HG03060 (cell line): Measurements from ENCODE around the gene KAZN.

Experiments
- ATAC-seq: cut with Tn5 transposase; IDR thresholded peaks from one replicate; pipeline ENCODE4 v1.9.1; 2021; ENCODE audit warnings: low read depth, moderate number of reproducible peaks; ENCODE audit not compliant: unreplicated experiment

KAZN gene

GRCh38 chr1:15089258-15089992, 490.9 kb downstream of the KAZN start:
- ATAC-seq, result no peak

GRCh38 chr1:15090373-15090772, 491.9 kb downstream of the KAZN start:
- no peak for ATAC-seq

GRCh38 chr1:15094056-15094455, 495.6 kb downstream of the KAZN start:
- ATAC-seq, result no peak

- no peak for ATAC-seq
Observed at GRCh38 chr1:15094719-15095495, 496.4 kb downstream of the KAZN start.

DNA sequence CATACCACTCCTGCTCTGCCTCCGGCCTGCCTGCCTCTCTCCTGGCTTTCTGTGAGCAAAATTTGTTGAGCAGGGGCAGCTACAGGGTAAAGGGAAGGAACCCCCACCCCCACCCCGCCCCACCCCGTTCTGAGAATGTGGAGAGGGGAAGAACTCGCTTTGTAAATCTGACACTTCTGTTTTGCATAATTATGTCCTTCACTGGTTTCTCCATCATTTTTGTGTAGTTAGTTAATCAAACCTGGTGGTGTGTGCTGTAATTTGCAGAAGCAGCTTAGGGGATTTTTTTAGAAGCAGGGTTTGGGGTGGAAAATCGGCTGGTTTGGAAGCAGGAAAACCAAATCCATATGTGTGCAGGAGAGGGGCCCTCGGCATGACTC, 497.0 kb downstream of the KAZN start:
- no peak for ATAC-seq

GRCh38 chr1:15096293-15096692, 497.8 kb downstream of the KAZN start:
- no peak for ATAC-seq

DNA sequence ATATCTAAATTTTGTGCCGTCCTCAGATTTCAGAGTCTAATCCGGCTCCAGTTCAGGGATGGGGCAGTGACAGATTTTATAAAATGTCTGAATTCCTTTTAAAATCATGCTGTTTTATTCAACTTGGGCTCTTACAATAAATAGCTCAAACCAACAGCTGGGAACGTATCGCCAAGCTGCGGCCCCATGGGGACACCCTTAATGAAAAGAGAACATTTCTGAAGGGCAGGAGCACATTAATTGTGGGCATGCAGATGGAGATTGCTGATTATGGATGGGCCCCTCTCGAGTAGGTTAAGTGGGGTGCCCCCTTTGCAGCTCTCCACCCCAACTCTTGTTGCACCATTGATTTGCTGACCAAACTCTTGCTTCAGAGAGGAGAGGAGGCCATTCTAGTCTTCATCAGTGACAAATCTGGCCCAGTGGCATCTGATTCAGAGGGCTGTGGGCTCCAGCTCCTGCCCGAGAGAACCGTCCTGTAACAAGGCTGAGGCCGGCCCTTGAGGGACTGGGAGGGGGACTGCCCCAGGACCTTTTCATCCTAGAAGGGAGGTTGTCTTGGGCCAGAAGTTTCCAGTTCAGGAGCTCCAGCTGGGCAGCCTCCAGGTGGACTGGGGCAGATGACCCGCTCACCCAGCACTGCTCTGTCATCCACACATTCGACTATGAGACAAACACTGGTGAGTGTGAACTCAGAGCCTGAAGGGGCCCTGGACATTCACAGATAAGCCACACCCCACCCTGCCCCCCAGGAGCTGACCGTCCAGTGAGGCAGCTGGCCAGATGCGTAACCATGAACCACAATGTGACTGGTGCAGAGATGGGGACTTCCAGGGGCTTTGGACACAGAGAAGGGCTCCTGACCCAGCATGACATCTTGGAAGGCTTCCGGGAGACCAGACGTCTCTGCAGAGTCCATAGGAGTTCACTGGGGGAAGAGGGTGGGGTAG, 500.0 kb downstream of the KAZN start:
- ATAC-seq, result no peak

DNA sequence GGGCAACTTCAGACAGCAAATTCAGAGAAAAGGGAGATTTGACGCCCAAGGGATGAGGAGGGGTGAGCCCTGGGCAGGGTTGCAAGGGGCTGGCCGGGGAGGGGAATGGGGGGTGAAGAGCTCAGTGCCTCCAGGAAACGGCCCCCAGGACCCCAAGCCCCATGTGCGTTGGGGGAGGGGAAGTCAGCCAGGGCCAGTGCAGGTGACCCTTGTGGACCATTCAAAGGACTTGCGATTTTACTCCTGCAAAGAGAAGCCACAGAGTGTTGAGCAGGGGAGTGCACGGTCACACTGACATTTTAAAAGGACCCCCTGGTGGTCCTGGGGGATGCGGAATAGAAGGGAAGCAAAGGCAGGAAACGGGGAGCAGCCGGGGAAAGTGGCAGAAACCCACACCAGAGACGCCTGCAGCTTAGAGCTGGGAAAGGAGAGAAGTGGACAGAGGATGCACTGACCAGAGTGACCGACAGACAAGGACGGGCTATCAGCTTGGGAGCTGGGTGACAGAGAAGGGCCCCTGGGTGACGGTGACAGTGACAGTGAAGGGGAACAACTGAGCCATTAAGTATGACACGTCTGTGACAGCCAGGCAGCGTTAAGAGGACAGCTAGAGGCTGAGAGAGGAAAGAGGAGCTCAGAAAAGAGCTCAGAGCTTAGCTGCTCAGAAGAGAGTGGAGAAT, 501.1 kb downstream of the KAZN start:
- ATAC-seq, result no peak

- no peak for ATAC-seq
Observed at GRCh38 chr1:15100121-15100879, 501.8 kb downstream of the KAZN start.

DNA sequence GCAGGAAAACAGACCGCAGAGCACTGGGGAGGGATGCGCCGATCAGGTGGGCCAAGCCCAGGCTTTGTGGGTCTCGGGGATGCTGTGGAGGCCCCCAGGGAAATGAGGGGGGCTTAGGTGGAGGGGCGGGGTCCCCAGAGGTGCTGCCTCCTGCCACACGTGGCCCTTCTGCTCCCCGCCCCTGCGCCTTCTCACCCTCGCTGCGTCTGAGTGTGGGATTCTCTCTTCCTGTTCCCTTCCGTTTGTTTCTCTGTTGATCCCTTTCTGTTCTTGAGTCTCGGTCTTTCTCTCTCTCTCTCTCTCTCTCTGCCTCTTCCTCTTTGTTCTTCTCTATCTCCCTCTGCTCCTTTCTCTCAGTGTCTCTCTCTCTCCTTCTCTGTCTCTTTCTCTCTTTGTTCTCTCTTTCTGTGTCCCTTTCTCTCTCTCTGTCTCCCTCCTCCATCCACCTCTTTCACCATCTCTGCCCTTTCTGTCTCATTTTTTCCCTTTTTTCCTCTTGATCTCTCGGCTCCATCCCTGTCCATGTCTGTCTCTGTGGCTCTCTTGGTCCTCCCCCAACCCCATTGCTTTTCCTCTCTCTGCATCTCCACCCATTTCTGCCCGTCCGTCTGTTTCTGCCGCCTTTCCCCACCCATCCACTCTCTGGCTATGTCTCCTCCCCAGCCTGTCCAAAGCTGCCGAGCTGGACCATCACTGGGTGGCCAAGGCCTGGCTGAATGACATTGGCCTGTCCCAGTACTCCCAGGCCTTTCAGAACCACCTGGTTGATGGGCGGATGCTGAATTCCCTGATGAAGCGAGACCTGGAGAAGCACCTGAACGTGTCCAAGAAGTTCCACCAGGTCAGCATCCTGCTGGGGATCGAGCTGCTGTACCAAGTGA, 502.6 kb downstream of the KAZN start:
- ATAC-seq, result no peak

DNA sequence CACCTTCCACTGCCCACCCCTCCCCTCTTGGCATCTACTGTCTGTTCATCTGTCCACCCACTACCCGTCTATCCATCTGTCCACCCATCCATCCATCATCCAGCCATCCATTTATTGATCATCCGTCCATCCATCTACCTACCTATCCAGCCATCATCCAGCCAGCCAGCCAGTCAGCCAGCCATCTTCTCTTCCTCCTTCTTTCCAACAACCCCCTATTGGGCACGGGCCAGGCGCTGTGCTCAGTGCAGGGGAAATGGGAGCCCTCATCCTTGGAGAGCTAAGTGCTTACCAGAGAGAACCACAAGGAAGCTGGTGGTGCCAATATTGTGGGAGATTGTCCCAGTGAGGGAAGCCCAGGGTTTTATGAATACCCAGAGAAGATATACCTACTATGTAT, 503.3 kb downstream of the KAZN start:
- ATAC-seq, result no peak

GRCh38 chr1:15102646-15103045, 504.2 kb downstream of the KAZN start:
- ATAC-seq, result no peak

- ATAC-seq, result no peak
Observed at GRCh38 chr1:15103211-15103610, 504.7 kb downstream of the KAZN start.

DNA sequence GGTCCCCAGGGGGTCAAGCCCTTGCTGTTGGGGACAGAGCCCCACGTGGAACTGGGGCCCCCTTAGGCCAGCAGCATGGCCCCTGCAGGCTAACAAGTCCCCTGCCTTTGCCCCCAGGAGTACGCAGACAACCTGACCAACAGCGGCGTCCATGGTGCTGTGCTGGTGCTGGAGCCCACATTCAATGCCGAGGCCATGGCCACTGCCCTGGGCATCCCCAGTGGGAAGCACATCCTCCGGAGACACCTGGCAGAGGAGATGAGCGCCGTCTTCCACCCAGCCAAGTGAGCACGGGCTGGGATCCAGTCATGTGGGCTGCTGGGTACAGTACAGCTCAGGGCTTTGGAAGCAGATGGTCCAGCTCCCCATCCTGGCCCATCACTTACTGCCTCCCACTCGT, 505.4 kb downstream of the KAZN start:
- no peak for ATAC-seq

DNA sequence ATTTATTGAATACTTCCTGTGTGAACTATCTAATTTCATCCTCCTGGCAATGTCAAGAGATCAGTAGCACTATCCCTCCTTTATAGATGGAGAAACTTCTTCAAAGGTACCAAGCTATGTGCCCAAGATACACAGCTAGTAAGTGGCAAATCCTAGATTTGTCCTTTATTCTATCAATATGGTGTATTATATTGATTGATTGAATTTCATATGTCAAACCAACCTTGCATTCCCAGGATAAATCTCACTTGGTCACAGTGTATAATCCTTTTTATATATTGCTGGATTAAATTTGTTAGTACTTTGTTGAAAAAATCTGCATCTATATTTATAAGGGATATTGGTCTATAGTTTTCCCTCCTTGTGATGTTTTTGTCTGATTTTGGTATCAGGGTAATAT, 506.3 kb downstream of the KAZN start:
- no peak for ATAC-seq

DNA sequence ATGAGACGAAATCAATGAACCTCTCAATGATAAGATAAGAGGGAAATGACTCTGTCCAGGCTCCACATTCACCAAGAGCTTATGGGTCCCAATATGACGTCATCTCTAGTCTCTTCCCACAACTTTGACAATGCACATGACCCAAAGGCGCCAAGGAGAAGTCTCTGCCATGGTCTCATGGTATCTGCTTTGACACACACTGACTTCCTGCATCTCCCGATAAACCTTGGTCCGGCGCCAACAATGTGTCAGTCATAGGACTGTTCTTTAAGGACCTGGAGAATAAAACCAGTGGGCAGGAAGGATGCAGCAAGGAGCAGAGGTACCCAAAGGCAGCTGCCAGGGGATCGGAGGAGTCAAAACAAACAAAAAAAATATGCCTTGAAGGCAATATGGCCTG, 508.1 kb downstream of the KAZN start:
- ATAC-seq, result no peak

GRCh38 chr1:15107058-15107687, 508.7 kb downstream of the KAZN start:
- no peak for ATAC-seq

DNA sequence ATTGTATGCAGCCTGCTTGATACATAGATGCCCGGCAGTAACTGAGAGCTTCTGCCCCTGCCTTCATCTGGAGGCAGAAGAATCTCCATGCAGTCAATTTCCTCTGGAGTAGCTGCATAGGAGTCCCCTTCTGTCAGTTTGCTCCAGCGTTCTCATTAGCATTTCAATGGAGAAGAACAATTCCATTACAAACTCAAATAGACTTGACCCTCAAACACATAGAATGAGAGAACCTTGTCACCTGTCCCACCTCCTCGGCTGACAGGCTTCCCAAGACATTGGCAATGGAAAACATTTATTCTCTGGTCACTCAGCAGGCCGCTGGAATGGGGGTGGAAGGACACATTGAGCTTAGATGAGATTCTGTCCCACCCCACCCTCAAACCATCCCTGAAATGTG, 509.4 kb downstream of the KAZN start:
- no peak for ATAC-seq
